Measurements from ENCODE around the gene MAT1A. TPM values are rescaled to one million over a fixed set of nuclear protein-coding genes. Genes with fewer than 3 reads are reported as not detected.
"Not testable (repeated sequence)": the region's sequence is repeated elsewhere in the genome, so short reads cannot be mapped to it uniquely, and the experiment has no call there.

Gene MAT1A
- total RNA-seq, 1 donor, result under 0.01 TPM

DNA sequence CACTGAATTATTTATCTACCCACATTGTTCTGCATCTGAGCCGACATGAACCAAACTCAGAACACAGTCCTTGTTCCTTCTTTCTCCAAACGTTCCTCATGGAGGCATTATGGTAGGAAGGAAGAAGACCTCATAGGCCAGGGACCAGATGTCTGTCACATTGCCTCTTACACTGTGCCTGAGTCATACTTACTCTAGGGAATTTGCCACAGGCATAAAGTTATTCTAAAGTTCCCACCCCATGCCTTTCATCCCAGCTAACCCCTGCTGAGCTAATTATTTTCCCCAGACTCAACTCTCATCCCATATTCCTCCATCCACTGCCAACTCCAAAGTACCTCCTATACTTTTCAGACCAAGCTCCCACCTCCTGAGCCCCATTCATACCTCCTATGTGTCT, 21.2 kb downstream of the MAT1A start:
- no peak for DNase-seq (ENCODE audit: low read depth in 2 of 3, low spot score in 2 of 3)

DNA sequence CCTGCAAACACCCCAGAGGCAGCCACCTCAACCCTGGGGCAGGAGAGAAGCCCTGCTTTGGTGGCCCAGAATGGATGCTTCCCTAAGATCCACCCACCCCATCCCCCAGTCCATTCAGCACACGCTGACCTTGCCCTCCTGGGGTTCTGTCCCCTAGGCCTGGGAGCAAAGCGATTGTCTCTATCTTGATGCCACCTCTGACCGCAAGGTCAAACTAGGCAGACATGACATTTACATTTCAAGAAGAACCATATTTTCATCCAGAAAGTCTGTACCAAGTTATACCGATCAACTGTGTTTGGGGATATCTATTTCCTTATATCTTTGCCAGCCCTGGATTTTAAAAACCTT, 23.0 kb downstream of the MAT1A start:
- DNase-seq (ENCODE audit: low read depth in 2 of 3, low spot score in 2 of 3), result no peak

DNA sequence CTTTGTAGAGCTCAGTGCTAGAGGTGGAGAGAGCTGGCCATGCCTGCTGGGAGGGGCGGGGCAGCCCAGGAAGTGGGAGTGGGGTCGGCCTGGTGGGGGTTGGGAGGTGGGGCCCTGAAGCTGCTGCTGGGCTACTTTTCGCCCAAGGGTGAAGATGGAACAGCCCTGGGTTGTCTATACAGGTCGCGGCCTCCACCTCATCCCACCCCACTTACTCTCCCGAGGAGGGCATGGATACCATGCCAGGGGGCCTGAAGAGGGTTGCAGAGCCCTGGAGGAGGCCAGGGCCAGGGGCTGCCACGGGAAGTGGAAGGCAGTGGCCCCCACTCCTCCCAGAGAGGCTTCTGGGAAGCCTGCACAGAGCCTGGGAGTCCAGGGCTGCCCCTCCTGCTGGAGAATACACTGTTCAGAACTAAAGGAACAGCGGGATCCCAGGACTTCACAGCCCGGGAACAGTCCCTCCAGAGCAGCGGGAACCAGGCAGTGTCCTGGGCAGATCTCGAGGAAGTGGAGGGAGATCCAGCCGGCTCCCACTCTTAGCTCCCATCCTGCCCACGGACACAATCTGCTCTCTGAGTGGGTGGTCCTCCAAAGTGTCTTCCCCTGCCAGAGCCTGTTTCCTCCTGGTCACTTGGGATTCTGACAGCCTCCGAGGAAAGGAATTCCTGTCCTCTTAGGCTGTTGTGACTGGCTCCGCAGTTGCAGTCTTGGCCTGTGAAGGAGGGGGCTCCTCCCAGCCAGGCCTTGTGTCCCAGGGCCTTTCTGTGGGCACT, 23.5 kb downstream of the MAT1A start:
- DNase-seq (ENCODE audit: low read depth in 2 of 3, low spot score in 2 of 3), result no peak

DNA sequence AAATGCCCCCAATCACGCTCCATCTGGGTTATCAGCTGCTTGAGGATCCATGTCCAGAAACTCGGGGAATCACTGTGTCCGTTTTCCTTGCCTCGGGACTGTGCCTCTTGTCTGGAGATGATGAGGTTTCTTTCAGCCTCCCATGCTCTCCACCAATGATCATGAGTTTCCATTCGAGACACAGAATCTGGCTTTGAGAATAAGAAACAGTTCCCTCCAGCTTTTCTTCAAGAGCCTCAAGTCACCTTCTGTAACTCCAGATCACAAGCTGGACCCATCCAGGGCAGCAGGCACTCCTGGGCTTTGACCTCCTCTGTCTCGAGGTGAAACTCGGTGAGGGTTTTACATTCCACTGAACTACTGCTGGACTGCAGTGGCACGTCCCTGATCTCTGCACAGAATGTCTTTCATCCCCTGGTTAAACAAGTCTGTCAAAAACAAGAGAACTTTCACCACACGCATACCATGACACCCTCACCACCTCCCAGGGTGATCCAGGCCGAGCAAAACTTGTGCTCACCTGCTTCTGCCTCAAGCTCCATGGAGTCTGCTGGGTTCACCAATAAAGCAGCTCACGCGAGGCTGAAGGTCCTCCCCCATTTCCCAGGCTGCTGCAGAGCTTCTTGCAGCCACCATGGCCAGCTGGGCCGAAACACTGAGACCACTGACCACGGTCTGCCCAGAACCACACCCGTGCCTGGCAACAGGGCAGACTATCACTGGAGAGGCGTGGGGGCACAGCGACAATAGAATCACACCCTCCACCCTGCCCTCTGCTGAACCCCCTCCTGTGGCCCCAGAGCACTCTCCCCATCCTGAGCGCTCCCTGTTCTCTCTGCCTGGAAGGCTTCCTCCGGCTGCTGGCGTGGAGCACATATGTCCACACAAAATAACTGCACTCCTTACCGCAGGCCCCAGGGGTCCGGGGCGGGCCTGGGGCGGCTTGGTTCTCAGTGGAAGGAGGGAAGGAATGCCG, 25.1 kb downstream of the MAT1A start:
- no peak for DNase-seq (ENCODE audit: low read depth in 2 of 3, low spot score in 2 of 3)

DNA sequence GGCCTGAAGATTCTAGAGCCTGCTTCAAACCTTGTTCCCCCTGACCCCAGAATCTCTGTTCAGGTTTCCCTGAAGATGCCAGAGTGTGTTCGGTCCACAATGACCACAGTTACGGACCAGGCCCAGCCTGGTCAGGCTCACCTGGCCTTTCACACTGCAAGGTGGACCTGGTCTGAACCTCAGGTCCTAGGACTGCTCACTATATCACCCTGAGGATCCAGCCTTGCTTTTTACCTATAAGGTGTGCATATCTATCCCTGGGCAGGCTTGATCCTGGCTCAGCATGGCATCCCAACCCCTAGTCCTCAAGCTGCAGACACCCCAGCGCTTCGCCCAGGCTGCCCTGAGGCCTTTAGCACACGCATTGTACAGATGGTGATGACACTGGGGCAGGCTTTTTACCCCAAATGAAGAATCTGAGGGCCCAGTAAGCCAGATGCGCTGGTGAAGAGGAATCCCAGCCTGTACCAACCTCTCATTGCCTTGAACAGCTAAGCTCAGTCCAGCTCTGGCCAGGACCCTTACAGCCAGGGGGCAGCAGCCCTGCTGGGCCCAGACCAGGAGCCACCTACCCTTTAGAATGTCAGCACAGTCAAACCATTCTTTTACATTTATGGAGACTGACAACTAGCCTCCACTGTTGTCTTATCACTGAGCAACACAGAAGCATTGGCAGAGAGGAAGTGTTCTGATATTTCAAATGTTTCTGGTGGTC, 28.0 kb downstream of the MAT1A start:
- DNase-seq (ENCODE audit: low read depth in 2 of 3, low spot score in 2 of 3), result no peak

DNA sequence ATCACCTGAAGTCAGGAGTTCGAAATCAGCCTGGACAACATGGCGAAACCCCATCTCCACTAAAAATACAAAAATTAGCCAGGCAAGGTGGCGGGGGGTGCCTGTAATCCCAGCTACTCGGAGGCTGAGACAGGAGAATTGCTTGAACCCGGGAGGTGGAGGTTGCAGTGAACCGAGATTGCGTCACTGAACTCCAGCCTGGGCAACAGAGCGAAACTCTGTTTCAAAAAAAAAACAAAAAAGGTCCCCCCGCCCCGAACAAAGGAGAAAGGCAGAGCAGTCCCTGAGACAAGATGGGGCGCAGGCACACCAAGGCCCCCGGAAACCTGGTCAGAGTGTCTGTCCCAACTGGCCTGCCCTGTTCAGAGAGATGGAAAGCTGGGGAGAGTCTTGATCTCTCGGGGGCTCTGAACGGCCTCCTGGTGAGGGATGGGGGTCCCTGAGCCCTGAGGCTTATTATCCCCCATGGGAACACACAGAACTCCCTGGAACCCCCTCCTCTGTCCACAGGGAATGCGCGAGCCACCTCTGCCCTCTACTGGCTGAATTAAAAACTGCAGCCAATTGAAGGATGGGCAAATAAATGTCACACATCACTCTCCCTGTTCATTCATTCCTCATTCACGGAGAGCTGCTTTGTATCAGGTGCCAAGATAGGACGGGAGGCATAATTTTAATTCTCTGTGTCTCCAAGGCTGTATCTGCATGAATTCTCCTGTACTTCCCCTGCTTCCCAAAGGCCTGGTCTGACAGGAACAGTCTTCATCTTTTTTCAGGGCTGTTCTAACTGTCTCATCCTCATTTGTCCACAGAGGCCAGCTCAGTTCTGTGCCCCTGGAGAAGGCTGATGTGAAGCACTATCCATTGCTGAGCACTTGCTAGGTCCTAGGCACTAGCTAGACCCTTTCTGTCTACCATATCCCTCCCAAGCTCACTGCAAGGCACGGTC, 28.9 kb downstream of the MAT1A start:
- DNase-seq (ENCODE audit: low read depth in 2 of 3, low spot score in 2 of 3), result peak; percentile 5 to 53 (median 12)

DNA sequence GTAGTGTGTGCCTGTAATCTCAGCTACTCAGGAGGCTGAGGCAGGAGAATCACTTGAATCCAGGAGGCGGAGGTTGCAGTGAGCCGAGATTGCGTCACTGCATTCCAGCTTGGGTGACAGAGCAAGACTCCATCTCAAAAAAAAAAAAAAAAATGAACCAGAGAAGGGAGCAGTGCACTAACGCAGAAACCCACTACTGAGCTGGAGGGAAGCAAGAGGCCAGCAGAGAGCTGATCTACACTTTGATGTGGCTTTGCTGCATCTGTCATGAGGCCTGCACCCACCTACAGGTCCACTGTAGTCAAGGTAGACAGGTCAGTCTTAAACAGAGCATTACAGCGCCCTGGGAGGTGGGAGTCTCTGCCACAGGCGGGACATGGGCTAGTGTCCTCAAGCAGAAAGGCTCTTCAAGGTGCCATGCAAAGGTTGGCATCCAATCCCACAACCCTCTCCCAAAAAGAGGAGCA, 30.0 kb downstream of the MAT1A start:
- no peak for DNase-seq (ENCODE audit: low read depth in 2 of 3, low spot score in 2 of 3)

DNA sequence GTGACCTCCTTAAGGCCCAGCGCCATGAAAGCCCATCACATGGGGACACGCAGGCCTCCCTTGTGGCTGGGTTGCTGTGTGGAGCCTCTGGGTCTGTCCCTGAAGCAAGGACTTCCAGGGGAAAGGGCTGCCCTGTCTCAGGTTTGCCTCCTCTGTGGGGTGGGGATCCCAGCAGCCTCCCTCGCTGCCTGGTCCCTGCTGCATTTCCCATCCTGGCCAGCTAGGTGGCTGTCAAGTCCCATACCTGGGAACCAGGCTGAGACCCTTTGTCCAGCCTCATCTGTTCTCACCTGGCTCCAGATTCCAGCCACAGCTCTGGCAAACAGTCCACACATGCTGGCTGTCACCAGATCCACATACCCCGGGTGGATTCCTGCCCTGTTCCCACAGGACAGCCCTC, 32.7 kb downstream of the MAT1A start:
- DNase-seq (ENCODE audit: low read depth in 2 of 3, low spot score in 2 of 3), result not testable (repeated sequence)

DNA sequence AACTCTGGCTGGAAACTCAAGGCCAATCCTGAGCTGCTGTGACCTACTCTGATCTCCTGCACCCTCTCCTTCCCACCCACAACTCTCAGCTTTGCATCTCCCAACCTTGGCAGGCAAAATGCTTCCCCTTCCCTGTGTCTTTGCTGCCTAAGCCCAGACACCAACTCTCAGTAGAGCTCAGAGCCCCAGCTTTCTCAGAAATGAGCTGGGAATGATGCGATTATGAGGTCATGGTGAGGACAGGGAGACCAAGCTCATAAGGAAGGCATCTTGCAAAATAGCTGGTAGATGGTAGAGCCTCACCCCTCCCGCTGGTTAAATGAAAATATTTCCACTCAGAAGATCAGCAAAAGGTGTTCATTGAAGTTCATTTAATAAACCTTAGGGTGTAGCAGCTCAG, 34.7 kb downstream of the MAT1A start:
- not testable (repeated sequence) for DNase-seq (ENCODE audit: low read depth in 2 of 3, low spot score in 2 of 3)

DNA sequence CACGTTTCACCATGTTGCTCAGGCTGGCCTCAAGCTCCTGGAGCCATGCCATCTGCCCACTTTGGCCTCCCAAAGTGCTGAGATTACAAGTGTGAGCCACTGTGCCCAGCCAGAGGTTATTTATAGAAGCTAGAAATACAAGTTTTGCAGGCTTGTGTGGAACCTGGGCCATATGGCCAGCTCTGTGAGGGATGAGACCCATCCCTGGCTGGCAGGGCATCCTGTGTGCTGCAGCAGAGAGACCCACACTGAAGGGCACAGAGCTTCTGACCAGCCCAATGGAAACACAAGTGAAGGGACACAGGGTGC, 35.5 kb downstream of the MAT1A start:
- not testable (repeated sequence) for DNase-seq (ENCODE audit: low read depth in 2 of 3, low spot score in 2 of 3)

DNA sequence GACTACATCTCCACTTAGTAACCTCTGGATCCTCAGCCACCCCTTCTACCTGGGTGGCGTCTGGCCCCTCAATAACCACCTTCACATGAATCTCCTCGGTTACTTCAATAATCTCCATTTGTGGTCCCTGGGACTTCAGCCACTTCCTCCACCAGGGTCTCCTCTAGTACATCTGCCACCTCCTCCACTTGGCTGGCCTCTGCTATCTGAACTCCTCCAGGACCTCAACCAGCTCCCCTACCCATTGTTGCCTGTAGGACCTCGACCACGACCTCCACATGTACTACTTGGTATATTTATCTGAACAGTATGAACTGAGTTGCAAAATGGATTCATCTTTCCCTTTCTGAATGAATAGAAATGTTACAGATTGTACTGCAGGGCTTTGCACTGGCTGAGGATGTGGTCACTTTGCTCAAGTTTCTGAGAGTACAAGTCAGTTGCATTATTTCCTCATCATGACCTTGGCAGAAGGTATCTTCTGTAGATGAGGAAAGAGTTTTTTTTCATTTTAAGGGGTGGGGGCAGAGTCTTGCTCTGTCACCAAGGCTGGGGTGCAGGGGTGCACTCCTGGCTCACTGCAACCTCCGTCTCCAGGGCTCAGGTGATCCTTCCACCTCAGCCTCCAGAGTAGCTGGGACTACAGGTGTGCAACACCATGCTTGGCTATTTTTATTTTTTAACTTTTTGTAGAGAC, 36.0 kb downstream of the MAT1A start:
- DNase-seq (ENCODE audit: low read depth in 2 of 3, low spot score in 2 of 3), result no peak

DNA sequence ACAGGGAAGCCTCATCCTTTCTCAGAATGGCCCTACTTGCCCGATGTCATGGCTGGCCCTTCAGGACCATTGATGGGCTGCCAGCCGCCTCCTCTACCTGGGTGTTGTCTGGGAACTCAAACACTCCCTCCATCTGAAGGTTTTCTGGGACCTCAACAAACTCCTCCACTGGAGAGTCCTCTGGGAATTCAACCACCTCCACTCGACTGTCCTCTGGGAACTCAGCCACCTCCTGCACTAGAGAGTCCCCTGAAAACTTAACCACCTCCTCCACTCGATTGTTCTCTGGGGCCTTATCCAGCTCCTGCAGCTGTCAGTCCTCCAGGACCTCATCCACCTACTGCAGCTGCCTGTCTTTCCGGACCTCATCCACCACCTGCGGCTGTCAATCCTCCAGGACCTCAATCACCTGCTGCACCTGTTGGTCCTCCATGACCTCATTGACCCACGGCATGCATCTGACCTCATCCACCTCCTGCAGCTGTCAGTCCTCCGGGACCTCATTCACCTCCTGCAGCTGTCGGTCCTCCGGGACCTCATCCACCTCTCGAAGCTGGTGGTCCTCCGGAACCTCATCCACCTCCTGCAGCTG, 37.1 kb downstream of the MAT1A start:
- DNase-seq (ENCODE audit: low read depth in 2 of 3, low spot score in 2 of 3), result no peak

DNA sequence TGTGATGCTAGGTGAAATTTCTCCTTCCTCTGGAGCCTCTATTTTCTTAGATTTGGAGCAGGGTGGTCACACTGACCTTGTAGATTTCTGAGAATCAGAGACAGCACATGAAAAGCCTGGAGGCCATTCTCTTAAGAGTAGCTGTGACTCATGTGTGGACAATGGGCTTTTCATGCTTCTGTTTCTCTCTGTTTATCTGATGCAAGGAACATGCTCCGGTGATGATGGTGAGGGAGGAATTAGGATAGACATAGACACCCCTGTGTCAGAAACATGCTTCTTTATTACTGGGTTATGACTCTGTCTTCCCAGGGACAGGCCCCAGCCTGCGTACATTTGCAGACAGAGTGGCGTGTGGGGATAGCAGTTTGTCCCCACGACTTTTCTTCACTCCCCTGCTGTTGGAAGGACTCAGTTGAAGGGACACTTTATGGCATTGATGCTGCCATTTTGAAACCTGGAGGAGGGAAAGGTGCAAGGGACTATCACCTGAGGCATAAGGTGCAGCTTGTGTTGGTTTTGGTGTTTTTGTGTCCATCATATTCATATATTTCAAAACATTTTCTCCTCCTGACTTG, 37.7 kb downstream of the MAT1A start:
- not testable (repeated sequence) for DNase-seq (ENCODE audit: low read depth in 2 of 3, low spot score in 2 of 3)

DNA sequence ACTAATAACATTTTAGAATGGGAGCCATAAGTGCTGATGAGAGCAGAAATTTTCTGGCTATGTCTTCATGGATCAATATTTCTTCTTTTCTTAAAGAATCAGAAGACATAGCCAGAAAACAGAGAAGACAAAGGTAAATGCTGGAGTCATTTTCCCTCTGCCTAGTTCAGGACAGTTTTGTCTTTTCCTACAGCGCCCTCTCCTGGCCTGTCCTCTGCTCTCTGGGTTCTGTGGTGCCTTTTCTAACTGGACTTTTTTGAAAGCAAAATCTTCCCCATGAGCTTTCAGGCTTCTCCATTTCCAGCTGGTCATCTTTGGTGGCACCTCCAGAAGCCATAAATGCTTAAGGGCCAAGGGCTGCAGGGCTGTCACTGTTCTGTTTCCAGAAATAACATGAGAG, 39.1 kb downstream of the MAT1A start:
- DNase-seq (ENCODE audit: low read depth in 2 of 3, low spot score in 2 of 3), result not testable (repeated sequence)

DNA sequence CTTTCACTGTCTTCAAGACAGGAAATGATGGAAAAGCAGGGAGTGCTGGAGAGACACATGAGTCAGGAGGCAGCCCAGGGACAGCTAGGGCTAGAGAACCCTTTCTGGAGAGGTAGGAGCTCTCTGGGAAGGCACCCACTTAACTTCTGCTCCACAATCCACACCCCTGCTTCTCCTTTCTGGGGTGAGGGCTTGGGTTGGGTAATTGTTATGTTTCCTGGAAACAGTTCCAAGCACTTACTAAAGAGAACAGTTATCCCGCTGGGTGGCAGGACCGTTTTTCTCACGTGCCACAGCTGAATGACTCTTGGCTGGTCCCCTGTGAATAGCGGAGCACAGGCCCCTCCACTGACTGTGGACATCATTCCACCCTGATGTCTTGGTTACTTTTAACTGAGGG, 39.6 kb downstream of the MAT1A start:
- not testable (repeated sequence) for DNase-seq (ENCODE audit: low read depth in 2 of 3, low spot score in 2 of 3)

DNA sequence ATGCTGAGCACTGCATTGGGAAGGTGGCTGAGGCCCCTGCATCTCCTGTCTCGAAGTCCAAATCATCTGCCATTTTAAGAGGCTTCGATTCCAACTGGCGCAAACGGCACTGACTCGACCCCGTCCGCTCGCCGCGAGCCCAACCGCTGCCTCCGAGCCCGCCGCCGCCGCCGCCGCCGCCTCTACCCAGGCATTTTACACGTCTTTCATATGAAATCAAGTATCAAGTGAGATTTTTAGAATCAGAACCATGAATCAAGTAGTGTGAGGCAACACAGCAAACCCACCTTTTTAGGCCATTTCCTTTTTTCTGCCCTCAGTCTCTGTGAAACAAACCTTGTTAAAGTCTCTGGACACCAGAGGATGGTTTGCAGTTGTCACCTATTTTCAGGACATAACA, 41.8 kb downstream of the MAT1A start:
- not testable (repeated sequence) for DNase-seq (ENCODE audit: low read depth in 2 of 3, low spot score in 2 of 3)

DNA sequence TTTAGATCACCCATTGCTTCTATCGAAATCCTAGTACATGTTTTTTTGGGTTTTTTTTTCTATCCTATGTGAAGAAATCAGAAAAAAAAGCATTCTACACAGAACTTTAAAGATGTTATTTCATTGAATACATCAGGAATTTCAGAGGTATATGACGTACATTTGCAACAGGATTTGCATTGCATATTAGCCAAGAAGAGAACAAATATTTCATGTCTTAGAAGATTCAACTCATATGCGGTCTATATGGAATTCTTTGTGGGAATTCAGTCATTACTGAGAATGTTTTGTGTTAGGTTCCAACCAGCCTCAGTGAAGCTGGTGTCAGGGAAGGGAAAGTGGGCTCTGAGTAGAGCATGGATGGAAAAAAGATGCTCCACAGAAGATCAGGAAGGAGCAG, 45.1 kb downstream of the MAT1A start:
- DNase-seq (ENCODE audit: low read depth in 2 of 3, low spot score in 2 of 3), result not testable (repeated sequence)

DNA sequence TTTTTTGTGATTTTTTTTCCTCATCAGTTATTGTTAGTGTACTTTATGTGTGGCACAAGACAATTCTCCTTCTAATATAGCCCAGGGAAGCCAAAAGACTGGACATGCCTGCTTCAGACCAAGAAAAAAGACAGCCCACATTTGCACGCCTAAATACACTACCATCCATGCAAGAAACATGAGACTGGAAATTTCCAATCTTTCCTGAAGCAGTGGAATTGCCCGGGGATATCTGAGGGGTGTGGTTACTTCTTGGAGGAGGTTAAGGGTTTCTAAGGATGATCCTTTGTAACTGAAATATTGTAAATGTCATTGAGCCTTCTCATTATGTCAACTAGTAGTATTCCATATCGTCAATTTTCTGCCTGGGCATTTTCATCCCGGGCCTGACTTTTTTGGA, 47.1 kb downstream of the MAT1A start:
- not testable (repeated sequence) for DNase-seq (ENCODE audit: low read depth in 2 of 3, low spot score in 2 of 3)

DNA sequence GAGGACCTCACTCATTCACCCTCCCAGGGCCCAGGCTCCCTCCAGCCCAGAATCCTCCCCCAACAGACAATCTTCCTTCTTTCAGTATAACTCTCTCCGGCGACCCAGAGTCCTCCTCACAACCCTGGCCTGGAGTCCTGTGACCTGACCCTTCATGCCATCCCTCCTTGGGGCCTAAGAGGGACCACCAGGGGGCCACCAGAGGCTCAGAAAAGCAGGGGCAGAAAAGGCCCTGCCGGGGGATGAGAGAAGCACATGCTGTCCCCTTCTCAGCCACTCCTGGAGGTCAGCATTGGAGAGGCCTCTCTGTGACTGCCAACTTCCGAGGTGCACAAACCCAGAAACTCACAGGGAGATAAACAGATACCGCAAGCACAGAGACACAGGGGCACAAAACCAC, 53.0 kb downstream of the MAT1A start:
- DNase-seq (ENCODE audit: low read depth in 2 of 3, low spot score in 2 of 3), result not testable (repeated sequence)

All from hematopoietic multipotent progenitor cell (in vitro differentiated cells).